ENCODE results near the gene AUNIP.

The AUNIP gene

DNA sequence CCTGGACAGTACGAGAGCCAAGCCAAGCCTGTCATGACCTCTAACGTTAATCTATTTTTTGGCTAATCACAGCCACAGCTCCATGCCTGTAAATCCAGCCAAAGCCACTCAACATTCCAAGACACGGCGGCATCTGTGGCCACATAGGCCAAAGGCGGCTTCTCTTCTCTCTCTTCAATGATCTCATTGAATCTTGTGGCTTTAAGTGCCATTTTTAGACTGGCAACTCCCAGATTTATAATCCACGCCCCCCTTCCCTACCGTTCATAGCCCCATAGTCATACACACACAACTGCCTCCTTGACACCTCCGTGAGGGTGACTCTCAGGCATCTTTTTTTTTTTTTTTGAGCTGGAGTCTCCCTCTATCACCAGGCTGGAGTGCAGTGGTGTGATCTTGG, 64.9 kb downstream of the AUNIP start:
- no peak for DNase-seq (ENCODE audit: low read depth)

- DNase-seq (ENCODE audit: low read depth) = no peak
These were observed 65.6 kb downstream of the AUNIP start for GRCh38 chr1:25793585-25794170.

DNA sequence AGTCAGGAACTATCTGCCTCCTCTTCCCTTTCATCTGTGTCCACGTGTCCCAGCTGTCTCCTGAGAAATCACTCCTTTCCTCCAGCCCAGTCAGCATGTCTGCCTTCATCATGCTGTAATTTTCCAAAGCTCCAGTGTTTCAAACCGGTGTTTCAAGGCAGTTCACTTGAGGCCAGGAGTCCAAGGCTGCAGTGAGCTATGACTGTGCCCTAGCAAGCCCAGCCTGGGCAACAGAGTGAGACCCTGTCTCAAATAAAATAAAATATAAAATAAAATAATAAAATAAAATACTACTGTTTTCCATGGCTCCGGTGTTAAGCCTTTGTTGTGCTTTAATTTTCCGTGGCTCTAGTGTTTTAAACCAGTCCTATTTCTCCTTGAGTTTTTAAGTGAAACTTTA, 67.1 kb downstream of the AUNIP start:
- DNase-seq (ENCODE audit: low read depth) = no peak

- no peak for DNase-seq (ENCODE audit: low read depth)
These were observed 68.8 kb downstream of the AUNIP start for GRCh38 chr1:25790472-25790871.

- DNase-seq (ENCODE audit: low read depth) = no peak
These were observed 71.5 kb downstream of the AUNIP start for GRCh38 chr1:25787760-25788166.

GRCh38 chr1:25786887-25787759, 72.1 kb downstream of the AUNIP start:
- no peak for DNase-seq (ENCODE audit: low read depth)

DNA sequence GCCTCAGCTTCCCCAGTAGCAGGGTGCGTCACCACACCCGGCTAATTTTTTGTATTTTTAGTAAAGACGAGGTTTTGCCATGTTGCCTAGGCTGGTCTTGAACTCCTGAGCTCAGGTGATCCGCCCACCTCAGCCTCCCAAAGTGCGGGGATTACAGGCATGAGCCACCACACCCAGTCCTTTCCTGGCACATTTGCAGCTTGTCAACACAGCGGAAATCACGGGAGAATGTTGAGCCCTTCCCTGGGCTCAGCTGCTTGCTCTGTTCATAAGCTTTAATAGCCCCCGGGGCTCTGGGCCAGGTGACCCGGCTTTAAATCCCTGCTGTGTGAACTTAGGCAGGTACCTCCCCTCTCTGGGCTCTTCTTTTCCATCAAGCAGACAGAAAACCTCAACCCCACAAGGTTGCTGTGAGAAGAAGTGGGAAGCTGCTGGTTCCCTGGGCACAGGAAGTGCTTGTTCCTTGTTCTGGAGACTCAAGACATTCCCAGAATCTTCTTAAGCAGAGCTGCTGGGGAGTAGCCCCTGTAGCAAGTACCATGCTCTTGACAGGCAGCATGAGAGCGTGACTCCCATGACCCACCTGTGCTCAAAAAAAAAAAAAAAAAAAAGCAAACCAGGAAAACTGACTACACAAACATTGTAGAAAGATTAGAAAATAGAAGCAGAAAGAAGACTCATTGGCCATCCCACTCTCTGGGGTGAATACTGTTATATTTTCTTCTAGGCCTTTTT, 73.8 kb downstream of the AUNIP start:
- DNase-seq (ENCODE audit: low read depth) = no peak

GRCh38 chr1:25784575-25785051, 74.6 kb downstream of the AUNIP start:
- DNase-seq (ENCODE audit: low read depth) = no peak

Data from HS-27A (cell line).